Measurements from ENCODE around the gene KRT8.
"Not testable (repeated sequence)": the region's sequence is repeated elsewhere in the genome, so short reads cannot be mapped to it uniquely, and the experiment has no call there.

KRT8 gene

DNA sequence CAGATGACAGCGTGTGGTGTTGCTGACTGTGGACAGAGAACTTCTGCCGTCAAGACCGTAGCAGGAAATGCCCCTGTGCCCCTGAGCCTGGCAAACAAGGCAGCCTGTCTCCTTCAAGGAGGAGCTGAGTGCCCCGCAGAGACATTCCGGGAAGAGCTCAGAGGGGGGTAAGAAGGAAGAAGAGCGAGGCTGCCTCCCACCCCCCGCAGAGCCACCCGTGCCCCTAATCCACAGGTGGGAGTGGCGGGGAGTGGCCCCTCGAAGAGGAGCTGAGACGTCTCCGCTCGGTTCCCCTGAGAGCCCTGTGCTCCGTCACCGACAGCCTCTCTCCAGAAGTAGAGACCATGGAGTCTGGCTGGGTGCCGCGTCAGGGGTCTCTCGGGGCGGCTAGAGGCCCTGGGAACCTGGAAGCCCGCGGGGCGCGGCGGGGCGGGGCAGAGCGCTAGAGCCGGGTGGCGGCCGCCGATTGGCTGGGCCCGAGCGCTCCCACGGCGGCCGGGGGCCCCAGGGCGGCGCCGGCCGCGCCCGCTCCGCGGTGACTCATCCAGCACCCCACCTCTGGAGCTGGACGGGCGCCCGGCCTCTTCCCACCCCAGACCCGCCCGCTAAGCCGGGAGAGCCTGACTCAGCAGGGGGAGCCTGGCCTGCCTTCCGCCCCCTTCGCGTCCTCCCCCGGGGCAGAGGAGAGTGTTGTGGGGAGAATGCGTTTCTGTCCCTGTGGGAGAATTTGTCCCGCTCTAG is 30.9 kb downstream of the KRT8 start:
- DNase-seq, result peak; percentile 57

- no peak for DNase-seq
Observed at GRCh38 chr12:52873513-52873831, 31.4 kb downstream of the KRT8 start.

DNA sequence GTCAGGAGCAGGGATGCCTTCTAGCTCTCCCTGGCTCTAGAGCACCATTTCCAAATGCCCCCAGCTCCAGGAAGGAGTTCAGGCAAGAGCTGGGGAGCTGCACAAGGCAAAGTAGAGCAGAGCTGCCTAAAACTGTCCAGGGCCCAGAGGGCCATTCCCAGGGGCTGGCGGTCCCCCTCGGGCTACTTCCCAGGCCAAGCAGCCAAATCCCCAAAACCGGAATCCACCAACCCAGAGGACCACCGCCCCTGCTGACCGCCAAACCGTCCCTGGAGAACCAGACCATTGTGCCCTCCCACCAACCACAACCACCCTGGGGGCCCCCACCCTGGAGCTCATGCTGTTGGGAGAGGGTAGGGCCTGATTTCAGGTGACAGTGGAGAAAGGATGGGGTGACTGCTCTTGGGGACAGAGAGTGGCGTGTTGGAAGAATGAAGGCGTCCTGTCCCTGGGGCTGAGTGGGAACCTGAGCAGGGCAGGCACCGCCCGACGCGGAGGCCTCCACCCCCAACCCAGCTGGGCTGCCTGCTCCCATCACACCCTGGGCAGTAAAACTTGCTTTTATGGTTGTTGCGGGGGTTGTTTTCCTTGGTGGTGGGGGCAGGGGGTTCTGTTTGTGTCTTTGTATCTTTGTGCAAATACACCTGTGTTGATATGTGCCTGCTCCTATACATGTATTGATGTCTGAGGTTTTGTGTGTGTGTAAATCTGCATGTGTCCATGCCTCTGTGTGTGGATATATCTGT is 32.1 kb downstream of the KRT8 start:
- no peak for DNase-seq

DNA sequence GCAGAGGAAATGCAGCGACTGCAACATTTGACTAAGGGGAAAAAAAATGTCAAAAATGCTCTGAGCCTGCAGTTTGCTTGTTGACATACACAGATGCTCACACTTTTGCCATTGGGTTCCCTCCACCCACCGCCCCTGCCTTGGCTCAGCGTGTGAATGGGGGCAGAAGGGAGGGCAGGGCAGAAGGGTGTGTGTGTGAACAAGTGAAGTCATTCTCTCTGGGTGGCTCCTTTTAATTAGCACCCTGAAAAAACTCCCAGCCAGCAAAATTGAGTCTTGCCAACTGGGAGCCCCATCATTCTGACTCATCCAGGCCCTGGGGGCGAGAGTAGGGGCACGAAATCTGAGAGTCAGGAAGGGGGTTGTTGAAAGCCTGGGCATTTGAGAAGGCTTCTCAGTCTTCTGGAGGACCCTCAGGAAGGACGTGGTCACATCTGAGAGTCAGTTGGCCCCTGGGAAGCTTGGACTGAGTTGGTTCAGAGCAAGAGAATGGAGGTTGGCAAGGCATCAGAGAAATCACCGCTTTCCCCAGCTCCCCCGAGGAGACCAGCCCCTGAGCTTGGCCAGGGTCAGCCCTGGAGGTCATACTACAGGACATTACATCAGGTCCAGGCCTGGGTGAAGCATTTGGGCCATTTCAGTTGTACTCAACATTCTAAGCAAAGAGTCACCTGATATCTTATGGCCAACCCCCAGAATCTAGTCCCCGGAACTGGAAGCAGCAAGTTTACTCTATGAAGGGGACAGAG is 33.4 kb downstream of the KRT8 start:
- no peak for DNase-seq

GRCh38 chr12:52870361-52871290 is 34.2 kb downstream of the KRT8 start:
- DNase-seq, result peak; percentile 64

DNA sequence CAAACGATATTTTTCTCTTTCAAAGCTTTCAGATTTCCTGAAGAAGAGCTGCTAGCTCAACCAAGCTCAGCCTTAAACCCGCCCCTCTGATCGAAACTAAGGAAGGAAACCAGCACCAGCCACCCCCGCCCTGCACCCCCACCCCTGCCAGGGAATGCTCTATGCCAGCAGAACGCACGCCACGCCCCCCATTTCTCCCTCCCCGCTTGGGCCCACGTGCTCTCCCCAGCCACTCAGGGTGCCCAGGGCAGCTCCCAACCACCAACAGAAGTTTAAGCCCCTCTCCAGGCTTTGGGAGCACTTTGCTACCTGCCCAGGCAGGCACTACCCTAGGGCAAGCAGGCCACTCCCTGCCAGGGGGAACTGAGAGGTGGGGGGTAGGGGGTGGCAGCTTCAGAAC is 37.2 kb downstream of the KRT8 start:
- DNase-seq, result no peak

DNA sequence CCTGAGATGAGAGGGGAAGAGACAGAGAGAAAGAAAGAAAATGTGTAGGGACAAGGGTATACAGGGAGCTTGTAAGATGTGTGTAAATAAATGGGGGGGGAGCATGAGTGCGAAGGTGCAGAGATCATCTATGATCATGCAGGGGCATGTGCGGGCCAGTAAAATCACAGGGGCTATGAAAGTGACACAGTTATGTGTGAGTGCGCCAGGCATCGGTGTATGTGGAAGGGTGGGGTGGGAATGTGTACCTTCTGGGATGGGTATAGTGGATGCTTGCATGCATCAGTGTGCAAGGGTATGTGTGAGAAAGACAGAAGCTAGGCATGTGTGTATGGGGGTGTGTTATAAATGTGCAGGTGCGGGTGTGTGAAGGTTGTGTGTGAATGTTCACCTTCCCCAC is 37.7 kb downstream of the KRT8 start:
- DNase-seq, result no peak

DNA sequence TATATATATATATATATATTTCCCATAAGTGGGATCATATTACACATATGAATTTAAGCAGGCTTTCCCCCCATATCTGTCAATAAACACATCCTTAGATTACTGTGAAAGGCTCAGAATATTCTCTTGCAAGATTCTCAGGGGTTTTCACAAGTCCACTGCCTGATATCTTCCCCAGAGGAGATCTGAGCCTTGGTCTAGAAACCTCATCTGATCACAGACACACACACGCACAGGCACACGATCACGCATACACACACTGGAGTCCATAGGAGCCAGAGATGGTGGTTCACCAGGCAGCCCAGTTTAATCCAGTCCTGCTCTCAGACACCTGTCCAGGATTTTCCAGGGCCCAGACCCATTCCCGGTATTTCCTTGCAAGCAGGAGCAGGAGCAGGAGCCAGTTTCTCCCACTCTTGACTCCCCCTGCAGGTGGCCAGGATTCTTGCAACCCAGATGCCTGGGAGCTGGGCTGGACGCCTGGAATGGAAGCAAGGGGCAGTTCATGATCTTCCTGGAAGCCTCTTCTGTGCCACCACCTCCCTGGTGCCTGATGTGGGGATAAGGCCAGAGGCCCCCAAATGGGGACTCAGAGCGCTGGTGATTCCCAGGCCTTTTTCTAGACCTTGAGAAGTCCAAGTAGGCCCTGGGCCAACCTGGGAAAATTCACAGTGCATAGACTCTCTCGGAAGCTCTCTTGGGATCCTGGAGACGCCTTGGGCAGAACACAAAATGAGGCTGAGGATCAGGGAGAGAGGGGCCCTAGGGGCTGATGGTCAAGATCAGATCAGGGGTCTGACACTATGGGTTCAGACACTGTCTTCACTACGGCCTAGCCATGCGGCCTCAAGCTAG is 39.6 kb downstream of the KRT8 start:
- no peak for DNase-seq

GRCh38 chr12:52862023-52862422 is 42.9 kb downstream of the KRT8 start:
- DNase-seq, result no peak

- no peak for DNase-seq
Observed at GRCh38 chr12:52861511-52861910, 43.4 kb downstream of the KRT8 start.

DNA sequence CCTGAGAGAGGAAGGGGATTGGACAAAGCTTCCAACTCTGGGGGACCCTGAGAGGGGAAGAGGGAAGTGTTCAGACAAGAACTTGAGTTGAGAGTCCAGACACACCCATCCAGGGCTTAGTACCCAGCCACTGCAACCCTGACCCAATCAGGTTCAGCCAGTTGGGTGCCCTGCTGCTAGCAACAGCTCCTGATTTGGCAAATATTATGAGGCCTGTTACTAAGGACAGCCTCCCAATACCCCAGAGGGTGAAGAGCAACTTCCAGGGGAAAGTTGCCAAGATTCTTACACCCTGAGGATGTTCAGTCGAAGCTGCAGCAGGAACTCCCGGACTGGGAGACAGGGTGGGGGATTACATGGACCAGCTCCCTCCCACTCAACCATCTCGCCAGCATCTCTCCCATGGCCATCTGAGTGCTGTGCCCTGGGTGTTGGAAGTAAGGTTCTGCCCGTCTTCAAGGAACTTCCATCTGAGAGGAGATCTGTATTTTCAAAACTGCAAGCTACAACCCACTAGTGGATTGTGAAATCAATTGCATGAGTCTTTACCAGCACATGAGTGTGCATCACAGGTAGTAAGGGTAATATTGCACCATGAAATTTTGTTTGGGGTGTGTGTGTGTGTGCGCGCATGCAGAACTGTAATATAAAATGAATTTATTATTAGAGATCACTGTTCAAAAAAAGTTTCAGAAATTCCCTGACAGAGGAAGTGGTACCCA is 44.6 kb downstream of the KRT8 start:
- no peak for DNase-seq

DNA sequence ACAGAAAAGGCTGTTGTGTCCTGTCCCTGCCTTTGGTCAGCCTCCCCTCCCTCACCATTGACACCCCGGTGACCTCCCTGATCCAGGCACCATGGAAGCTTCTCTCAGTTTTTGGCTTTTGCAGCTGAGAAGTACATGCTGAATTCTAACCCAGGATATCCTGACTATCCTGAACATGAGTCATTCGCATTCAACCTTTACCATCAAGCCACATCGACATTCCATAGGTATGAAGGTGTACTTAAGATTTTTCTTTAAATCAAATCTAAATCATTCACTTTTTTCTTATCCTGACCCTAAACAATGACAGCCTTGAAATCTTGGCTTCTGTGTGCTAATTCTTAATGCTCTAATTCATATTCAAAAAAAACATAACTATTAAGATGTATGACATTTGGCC is 47.4 kb downstream of the KRT8 start:
- DNase-seq, result no peak

- DNase-seq, result no peak
Observed at GRCh38 chr12:52856787-52857186, 48.1 kb downstream of the KRT8 start.

- not testable (repeated sequence) for DNase-seq
Observed at GRCh38 chr12:52856077-52856476, 48.8 kb downstream of the KRT8 start.

DNA sequence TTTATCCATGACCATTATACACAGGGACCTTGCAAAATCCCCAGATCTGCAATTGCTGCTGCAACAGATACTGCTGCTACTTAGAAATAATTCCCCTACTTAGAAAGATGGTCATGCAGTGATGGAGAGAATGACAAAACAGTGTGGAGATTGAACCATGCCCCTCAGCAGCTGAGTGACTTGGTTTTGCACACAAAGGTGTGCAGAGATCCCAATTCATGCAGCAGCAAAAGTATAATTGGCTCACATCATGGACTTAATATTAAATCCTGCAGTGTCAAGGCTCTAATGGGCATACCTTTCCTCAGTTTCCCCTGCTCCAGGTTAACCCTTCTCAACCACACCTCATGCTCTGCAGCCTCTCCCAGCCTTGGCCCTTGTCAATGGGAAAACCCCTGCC is 53.1 kb downstream of the KRT8 start:
- DNase-seq, result no peak

DNA sequence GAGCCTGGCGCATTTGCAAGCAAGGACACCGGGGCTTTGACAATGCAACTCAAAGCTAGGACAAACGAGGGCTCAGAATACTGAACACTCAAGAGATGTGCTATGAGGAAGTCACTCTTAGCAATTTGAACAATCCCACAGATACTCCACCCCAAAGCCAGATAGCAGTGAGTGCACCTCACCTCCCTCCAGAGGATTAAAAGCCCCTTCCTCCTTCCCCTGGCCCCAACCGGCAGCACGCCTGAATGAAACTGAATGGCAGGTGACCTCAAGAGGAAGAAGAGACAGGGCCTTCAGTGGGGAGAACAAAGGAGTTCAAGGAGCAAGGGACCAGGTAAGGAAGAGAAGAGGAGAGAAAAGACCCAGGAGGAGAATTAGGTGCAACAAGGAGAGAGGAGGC is 54.2 kb downstream of the KRT8 start:
- DNase-seq, result no peak

DNA sequence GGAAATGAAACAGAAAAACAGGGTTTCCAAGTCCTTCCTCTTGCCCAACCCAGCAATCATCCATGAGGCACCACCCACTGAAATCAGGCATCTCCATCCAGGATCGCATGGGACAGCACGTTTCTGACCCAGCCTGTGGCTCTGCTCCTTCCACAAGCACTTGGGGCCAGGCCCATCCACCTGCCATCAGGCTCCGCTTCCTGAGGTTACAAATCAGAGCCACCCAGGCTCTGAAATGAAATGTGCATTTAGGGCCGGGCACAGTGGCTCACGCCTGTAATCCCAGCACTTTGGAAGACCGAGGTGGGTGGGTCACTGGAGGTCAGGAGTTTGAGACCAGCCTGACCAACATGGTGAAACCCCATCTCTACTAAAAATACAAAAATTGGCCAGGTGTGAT is 55.4 kb downstream of the KRT8 start:
- DNase-seq, result no peak

DNA sequence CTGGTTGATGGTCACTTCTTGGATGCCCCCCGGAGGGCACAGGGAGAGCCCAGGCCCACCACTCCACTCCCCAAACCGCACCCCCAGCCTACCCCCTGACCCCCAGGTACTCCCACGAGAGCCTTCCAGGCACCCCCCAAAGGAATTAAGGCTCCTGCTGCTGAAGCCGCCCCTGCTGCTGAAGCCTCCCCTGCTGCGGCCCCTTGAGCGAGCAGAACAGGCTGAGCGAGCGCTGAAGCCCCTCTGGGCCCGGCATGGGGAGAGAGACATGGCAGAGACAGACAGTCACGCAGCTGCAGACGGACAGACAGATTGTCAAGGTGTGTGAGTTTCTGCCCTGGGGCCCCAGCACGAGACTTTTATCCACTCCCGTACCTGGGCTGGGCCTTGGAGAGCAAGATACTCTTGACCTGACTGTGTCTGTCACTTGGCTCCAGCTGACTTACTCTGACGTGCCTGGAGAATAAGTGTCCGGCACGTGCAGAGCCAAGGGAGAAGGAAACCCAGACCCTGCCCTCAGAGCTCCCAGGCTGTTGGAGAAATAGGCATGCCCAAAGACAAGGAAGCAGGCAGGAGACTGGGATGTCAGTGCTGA is 56.1 kb downstream of the KRT8 start, which contains the start of gene KRT78:
Gene KRT78 (minus strand): TSS at position 334 of the 595 bp plus-strand sequence. CDS start 64 bp downstream, at position 270.
- no peak for DNase-seq

- DNase-seq, result no peak
Observed at GRCh38 chr12:52847335-52848102, 57.4 kb downstream of the KRT8 start.
